SK-N-DZ (cell line): ENCODE measurements around the gene TSPAN15. TPM values are rescaled to one million over a fixed set of nuclear protein-coding genes. Genes with fewer than 3 reads are reported as not detected.

Experiments used
- DNase-seq: peaks from one replicate; pipeline ENCODE4 v3.0.0-alpha.2; 2015; ENCODE audit warnings: low spot score
- polyA plus RNA-seq, 2 experiments: library from polyadenylated mRNA; depleted of rRNA; stranded (reverse); fragments of >200 nt; gene quantifications; 2 replicates each; pipeline ENCODE4 v1.2.3, GENCODE V29; 2014

The TSPAN15 gene
- polyA plus RNA-seq (2014; cell fraction: cytosol; rRNA removed): 13.8 and 19.9 TPM in 2 replicates
- polyA plus RNA-seq (2014; cell fraction: nucleus; rRNA removed): 10.6 and 17.6 TPM in 2 replicates

DNA sequence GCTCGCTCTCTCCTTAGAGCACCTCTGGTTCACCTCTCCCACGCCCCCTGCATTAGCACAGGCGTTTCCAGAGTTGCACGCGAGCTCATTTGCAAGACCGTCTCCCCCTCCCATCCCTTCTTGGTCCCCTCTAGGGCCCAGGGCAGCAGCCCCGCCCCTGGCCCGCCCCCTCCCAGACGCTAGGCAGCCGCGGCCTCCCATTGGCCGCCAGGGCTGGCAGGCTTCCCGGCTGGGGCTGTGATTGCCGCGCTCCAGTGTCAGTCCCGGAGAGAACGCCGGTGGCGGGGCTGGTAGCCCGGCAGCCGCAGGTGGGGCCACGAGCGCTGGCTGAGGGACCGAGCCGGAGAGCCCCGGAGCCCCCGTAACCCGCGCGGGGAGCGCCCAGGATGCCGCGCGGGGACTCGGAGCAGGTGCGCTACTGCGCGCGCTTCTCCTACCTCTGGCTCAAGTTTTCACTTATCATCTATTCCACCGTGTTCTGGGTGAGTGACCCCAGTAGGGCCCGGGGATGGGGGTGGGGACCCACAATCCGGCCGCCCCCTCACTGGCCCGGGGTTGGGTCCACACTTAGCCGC is at the start of gene TSPAN15:
Gene TSPAN15 (plus strand): TSS at position 257 of the 575 bp plus-strand sequence. CDS start 130 bp downstream, at position 387.
- DNase-seq: peak; percentile 87

DNA sequence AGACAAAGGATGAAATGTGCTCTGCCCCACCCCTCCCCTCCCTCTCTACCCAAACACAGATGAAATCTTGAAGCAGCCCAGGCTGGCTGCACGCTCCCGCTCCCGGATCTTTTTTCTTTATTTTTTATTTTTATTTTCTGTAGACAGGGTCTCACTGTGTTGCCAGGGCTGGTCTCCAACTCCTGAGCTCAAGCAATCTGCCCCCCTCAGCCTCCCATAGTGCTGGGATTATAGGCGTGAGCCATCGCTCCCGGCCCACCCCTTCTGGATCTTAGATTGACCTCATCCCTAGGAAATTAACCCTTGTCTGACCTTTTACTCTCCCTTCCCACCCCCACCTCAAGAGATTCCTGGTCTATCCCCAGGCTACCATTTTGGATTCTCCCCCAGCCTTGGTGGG is 48.9 kb upstream of the TSPAN15 start:
- DNase-seq: no peak

DNA sequence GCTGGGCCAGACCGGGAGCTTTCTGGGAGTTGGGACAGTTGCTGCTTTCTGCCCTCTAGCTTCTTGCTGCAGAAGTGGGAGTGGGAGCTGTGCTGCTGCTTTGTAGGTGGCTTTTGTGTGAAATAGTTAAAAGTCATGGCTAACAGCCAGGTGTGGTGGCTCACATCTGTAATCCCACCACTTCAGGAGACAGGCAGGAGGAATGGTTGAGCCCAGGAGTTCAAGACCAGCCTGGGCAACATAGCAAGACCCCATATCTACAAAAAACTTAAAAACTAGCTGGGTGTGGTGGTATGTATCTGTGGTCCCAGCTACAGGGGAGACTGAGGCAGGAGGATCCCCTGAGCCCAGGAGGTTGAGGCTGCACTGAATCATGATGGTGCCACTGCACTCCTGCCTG is 48.2 kb upstream of the TSPAN15 start:
- no peak for DNase-seq

DNA sequence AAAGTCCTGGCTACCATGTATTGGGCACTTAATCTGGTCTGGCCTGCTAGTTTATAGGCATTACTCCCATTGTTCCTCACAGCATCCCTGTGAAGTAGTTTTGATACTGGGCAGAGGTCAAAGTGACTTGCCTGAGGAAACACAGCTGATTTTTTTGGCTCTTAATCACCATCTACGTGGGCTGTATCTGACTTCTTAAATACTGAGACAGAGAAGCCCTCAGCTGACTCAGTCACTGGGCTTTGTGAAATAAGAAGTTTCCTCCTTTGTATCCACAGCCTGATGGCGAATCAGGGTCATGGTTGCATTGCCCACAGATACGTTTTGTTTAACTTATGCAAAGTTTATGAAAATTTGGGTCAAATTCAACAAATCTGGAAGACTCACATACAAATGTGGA is 47.7 kb upstream of the TSPAN15 start:
- no peak for DNase-seq

DNA sequence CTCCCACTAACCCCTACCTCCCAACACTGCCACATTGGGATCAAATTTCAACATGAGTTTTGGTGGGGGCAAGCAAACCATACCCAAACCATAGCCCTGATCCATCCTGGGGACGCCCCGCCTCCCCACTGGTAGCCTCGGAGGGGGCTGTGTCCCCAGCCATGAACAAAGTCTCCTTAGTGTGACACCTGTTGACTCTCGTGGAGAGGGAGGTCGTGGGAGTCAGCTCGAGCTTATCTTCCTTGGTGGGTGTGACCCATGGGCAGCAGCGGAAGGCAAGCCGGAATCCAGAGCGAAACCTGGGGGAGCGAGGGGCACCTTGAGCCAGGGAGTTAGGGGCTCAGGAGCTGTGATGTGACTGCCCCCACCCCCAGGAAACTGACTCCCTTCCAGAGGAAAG is 46.5 kb upstream of the TSPAN15 start:
- no peak for DNase-seq

DNA sequence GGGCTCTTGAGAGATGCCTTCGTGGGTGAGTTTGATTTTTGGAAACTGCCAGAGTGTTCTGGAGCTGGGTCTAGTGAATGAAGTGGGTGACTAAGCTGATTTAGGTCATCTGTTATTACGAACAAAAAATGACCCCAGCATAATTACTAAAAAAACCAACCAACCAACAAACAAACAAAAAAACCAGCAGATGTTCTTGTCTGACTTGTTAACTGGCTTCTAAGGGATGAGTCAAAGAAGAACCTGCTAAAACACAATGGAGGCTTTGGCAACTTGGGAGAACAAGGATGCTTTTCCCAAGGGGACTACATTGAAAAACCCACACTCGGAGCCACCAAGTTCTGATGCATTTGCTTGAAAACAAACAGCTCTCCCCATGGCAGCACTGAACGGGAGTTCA is 46.0 kb upstream of the TSPAN15 start:
- DNase-seq: no peak

DNA sequence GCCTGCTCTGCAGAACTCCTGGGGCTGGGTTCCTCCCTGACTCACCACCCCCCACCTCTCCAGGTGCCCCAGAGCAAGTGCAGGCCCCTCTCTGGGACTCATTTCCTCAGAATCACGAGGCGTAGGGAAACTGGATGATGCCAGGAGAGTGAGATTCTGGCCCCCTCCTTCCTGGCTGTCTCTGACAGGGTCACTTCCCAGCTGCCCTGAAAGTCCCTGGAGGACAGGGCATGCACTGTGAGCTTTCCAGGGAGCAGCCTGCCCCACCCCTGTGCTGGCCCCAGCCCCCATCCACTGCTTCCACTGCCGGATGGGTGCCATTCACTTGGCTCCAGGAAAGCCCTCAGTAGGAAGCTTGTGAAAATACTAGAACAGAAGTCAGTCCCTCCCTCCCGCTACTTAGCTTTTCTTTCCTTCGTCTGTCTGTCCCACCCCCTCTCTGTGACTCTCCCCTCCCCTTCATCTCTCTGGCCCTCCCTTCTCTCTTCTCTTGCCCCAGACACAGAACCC is 44.9 kb upstream of the TSPAN15 start:
- DNase-seq: no peak

DNA sequence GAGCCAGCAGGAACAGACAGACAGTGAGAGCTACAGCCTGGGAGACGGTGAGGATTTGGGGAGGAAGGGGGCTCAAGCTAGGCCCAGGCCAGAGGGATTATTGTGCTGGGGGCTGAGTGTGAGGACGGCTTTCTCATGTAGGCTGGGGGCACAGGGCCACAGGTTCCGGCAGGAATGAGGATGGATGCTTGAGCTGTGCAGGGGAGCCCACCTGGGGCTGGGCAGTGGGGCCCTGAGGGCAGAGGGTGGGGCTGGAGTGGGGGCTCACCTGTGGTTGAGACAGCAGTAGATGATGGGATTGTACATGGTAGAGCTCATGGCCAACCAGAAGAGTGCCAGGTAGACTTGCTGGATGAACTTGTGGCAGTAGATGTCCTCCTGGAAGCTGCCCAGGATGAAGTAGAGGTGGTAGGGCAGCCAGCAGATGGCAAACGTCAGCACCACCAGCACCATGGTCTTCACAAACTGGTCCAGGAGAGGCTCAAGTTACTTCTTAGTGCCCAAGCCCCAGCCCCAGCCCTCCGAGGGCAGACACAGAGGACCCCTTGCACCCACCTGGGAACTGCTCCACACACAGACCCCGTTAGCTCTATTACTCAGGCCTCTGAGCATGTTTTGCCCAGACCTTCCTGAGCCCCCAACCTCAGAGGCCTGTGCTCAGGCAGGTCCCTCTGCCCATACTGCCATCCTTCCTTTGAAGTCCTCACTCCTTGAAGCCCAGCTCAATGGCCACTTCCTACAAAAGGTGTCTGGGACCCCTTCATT is 44.3 kb upstream of the TSPAN15 start:
- DNase-seq: no peak

DNA sequence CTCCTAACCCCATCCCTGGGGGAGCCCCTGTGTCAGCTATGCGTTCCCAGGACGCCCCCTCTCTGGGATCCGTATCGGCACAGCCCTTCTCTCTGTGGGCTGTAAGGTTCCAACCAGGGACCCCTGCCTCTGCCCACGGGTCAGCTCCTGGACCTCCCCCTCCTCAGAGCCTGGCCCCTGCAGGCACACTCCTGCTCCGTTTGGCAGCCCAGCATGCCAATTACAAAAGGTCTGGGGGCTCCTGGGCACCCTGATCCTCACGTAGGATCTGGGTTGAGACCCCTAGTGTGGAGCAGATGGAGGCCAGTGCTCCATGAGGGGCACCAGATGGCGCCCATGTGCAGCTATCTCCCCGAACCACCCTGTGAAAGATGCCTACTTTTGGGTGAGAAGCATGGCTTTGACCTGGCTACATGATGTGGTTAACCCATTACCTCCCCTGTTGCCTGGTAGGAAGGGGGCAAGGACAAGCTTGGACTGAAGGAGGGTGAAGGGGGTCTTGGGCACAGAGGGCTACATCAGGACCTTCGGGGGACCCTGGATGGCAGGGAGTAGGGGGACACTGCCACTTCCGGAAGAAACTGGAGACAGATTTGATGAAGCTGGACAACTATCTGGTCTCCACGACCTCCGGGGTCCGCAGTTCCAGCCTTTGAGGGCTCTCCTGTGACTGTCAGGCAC is 43.5 kb upstream of the TSPAN15 start:
- peak; percentile 67 for DNase-seq

DNA sequence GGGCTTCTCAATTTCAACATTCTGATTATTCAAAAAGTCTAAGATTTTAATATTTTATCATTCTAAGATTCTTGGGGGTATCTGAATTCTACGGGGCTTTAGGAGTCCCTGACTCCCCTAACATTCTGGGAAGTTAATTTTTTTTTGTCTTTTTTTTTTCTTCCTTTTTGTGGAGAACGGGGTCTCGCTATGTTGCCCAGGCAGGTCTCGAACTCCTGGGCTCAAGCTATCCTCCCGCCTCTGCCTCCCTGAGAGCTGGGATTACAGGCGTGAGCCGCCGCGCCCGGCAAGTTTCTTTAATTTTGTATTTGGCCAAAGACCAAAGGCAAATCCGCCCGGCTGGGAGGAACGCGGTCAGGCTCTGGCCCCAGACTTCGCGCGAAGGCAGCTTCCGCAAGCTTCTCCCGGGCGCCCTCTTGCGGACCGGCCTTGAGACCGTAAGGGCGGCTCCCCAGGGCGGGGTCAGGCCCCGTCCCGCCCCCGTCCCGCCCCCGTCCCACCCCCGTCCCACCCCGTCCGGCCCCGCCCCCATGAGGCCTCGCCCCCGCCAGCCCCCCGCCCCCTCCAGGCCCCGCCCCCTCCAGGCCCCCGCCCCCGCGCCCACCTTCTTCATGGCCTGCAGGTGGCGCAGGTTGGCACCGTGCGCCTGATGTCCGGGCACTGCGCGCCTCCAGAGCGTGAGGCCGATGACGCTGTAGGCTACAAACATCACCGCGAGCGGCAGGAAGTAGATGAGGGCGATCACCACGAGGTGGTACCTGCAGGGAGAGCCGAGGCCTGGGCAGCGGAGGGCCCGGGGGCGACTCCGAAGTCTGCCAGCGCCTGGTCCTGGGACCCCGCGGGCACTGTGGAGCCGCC is 42.7 kb upstream of the TSPAN15 start:
- DNase-seq: peak; percentile 89

DNA sequence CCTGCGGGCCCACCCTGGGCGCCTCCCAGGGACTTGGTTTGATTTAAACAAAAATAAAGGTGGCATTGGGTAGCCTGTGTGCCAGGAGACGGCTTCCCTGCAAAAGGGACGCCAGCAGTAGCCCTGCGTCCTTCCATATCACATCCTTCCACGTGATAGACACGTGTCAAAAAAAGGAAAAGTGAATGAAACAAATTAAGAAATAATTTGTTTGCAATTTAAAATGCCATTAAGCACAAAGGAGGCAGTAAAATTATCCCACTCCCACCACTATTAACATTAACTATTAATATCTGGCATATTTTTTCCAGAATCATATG is 42.1 kb upstream of the TSPAN15 start:
- DNase-seq: no peak

DNA sequence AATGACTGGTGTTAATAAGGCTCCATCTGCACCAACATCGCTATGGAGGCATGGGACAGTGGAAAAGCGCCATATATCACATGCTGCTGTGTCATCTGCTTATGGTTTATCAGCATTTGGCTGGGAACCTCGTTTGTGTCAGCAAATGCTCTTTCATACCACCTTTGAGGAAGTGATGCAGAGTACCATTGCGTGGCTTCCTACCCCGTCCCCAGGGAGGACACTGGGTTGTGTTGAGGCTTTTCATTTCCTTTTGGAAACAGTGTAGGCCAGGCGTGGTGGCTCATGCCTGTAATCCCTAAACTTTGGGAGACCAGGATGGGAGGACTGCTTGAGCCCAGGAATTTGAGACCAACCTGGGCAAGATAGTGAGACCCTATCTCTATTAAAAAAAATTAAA is 41.3 kb upstream of the TSPAN15 start:
- no peak for DNase-seq

DNA sequence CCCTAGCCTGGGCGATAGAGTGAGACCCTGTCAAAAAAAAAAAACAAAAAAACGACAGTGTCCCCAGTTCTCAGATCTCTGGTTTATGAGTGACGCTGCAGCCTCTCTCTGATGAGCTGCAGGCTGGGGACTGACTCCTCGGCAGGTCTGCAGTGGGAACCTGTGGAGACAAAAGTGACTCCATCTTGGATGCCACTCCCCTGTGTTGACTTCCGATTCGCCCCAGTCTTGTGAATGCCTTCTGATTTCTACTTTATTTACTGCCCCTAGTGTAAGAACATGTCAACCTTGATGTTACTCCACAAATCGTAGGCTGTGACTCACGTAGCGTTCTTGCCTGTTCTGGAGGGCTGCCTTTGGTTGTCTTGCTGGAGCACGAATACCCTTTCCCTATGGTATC is 40.8 kb upstream of the TSPAN15 start:
- DNase-seq: no peak

DNA sequence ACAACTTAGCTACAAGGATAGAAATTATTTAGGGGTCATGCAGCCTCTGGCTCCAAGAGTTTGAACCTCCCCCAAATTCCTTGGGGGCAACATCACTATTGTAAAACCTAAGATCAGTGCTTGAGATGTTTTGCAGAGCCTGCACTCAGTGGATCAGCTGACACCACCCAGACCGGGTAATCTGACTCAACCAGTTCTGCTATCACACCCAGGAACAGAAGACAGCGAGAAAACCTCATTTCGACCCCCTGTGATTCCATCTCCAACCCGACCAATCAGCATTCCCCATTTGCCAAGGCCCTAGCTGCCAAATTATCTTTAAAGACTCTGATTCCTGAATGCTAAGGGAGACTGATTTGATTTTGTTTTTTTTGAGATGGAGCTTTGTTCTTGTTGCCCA is 39.8 kb upstream of the TSPAN15 start:
- DNase-seq: no peak

DNA sequence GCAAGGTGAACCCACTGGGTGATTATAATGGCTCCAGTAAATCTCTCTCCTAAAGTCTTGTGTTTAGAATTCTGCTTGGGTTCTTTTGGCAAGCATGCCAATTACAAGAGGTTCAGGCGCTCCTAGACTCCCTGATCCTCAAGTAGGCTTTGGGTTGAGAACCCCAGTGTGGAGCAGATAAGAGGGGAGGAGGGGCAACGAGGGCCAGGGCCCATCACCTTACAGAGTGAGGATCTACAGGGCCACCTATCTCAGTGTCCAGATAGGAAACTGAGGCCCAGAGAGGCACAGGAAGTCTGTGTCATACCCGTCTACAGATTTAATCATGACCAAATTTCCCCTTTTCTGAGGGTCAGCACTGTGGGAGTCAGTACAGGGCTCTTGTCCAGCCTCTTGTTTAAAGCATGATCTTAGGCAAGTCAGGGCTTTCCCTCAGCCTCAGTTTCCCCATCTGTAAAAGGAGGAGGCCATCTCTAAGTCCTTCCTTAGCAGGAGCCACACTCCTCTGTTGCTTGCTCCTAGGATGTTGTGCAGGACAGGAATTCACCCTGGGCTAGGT is 39.0 kb upstream of the TSPAN15 start:
- DNase-seq: no peak

DNA sequence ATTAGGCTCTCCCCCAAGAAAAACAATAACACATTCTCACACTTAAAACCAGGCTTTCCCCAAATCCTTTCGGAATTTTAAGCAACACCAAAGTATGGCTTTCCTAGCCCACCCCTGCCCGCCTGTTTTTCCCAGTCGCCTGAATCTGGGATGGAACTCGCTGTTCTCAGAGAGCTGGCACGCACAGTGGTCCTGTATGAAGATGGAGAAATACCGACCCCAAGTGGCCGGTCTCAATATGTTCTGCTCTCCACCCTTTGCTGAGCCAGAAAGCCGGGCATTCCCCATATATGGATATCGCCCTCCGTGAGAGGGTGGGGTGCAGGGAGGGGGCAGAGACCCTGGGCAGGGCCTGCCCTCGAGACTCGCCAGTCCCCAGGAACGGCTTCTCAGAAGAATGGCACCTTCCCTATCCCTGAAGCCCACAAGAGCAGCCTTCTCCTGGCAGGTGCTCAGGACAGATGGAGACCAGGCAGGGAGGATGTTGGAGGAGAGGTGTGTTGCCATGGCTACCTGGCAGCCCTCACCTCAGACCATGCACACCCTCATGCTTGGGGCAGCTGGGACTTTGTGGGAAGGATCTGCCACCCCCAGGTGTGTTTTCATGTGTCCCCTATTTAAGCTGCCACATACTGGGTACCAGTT is 37.9 kb upstream of the TSPAN15 start:
- DNase-seq: peak; percentile 61

DNA sequence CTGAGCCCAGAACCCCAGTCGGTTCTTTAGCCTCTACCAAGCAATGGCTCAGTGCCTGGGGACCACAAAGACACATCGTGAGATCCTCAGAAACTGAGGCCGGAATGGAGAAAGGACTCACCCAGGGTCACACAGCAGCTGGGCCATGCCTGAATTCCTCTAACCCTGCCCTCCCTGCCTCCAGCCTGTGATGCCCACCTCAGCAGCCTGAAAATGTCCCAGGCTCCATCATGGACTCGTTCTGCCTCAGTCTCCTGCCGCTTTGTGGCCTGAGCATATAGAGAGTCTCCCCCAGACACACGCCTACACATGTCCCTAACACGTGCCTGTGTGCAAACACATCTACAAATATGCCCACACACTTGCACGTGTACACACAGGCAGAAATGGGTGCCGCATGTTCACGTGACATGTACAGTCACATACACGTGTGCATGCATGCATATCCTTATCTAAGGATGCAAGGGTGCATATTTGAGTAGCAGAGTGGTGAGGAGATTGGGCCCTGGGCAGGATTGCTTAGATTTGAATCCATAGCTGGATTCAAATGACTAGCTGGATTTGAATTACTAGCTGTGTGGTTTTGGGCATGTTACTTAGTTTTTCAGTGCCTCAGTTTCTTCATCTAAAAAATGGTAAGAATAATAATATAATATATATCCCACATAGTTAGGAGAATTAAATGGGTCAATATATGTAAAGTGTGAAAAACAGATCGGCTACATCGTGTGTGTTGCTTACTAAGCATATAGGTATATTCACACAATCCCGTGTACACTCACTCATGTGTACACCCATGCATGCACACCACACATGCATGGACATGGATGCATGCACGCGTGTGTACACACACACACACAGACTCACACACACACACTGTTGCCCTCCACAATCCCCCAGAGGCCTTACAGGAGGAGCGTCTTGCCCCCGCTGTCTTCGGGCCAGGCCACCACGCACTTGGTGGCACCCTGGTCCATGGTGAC is 36.9 kb upstream of the TSPAN15 start:
- no peak for DNase-seq

DNA sequence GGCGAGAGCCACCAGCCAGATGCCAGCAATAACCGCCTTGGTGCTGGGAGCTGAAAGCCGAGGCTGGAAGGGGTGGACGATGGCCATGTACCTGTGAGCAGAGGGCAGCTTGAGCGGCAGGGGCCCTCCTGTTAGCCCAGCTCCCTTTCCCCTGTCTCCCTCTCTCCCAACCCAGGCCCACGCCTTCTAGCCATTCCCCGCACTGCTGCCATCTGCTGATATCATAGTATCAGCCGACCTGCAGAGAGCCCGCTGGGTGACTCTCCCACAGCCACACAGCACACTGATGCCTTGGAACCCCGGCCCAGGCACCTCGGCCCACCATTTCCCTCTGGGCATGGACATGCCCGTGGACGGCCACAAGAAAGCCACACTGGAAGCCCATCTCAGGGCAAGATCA is 36.2 kb upstream of the TSPAN15 start:
- no peak for DNase-seq

DNA sequence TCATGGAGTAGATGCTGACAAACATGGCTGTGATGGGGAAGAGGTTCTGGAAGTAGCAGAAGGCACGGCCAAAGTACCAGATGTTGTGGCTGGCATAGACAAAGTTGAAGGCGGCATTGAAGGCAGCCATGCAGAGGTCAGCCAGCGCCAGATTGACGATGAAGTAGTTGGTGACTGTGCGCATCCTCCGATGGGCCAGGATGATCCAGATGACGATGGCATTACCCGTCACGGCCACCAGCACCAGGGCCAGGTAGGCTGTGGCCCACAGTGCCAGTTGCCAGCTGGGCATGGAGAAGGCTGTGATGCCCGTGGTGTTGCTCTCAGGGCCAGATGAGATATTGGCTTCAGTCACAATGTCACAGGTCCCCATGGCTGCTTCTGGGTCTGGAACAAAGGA is 35.3 kb upstream of the TSPAN15 start:
- DNase-seq: no peak

DNA sequence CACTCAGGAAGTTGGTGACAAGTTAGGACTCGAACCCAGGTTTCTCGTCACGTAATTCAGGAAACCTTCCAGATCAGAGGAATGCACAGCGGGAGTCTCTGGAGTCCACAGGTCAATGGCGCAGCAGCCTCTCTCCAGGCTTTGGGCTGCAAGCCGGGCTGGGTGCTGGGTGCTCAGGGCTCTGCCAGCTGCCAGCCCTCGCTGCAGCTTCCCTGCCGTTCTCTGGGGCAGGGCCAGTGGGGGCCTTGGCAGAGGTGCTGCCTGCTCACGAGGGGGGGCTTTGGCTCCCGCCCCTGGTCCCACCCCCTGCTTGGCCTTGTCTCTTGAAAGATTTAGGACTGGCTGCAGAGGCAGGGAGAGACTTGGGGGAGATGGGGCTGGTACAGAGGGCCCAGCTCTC is 34.6 kb upstream of the TSPAN15 start, which contains the start of gene TACR2:
Gene TACR2 (minus strand): TSS at position 224 of the 400 bp plus-strand sequence. CDS start 595 bp downstream, outside the sequence.
- DNase-seq: no peak
